GM19023 (cell line): ENCODE measurements around the gene TEX29.

ENCODE experiments used
- ATAC-seq: cut with Tn5 transposase; IDR thresholded peaks from one replicate; pipeline ENCODE4 v1.9.1; 2021; ENCODE audit warnings: mild to moderate bottlenecking, moderate library complexity; ENCODE audit not compliant: unreplicated experiment

Gene TEX29

DNA sequence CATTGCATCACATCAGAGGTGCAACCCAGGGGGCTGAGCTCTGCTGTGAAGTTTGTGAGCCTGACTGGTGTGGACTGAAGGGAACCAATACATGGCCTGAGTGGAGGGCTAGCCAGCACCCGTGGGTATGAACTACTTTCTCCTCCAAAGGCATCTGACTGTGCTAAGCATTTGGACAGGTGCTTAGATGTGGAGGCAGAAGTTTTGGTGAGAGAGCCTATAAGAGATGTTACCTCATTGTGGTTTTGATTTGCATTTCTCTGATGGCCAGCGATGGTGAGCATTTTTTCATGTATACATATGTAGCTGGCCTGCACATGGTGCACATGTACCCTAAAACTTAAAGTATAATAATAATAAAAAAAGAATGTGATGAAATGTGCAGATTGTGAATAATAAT, 46.9 kb downstream of the TEX29 start:
- ATAC-seq, result no peak

DNA sequence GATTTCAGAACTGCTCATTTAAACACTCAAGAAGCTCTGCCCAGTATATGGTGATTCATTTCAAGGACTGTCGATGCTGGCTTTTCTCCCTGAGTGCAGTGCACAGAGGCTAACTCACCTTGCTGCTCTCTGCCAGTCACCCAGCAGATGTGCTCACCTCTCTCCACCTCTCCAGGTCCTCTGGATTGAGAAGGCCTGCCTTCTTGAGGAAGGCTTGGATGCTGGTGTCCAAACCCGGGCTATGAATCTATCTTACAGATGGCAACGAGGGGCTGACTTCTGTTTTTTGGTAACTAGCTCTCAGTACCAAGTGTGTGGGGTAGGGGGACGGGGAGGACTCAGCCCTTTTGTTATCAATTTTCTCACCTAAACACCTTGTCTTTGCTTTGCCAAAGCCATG, 47.6 kb downstream of the TEX29 start:
- ATAC-seq, result no peak

DNA sequence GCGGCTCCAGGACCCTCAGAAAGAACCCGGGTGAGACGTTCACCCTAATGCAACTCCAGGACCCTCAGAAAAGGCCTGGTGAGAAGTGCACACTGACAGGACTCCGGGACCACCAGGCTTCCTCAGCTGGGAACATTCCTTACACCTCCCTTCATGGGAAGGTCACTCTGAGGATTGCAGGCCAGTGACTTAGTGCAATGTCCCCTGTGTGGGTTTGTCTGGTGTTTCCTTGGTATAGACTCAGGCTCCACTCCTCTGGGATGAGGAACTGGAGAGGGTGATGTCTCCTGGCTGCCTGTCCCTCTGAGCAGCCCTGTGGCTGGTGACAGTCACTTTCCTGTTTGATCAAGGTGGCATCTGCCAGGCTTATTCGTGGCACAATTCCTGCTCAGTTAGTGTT, 49.7 kb downstream of the TEX29 start:
- no peak for ATAC-seq

DNA sequence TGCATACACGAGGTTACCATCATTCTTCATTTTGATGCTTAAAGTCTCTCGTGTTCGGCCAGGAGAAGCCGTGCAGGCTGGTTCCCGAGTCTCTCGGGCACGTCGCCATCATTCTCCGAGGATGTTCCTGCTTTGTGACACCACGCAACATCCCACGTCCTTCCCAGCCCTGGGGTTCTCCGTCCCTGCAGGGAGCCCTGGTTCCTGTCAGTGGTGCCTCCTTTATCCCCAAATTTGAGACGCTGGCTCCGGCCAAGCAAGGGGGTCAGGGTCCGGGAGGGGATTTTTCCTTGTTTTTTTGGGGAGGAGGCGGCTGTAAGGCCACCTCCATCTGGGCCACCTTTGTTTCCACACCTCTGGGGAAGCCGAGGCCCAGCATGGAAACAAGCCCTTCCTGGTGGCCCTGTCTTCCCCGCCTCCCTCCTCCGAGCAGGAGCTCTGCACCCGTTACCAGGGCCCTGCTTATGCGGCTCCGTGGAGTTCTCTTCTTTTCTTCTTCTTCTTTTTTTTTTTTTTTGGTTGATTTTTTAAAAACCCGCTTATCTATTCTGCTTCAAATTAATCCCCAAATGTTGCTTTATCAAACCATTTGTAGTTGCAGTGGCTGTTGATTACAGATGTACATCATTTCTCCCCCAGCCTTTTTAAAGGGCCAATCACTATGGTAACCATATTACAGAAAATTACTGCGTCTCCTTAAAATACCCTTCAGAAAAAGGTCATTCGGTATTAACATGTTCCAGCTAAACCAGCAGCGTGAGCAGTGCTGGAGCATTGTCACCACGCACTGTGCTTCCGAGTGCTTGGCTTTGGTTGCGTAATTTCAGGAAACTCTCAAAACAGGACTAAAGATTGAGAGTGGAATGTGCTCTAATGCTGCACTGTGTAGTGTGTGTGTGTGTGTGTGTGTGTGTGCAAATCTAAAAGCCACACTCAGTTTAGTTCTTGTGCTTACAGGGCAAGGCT, 50.4 kb downstream of the TEX29 start:
- ATAC-seq, result no peak

DNA sequence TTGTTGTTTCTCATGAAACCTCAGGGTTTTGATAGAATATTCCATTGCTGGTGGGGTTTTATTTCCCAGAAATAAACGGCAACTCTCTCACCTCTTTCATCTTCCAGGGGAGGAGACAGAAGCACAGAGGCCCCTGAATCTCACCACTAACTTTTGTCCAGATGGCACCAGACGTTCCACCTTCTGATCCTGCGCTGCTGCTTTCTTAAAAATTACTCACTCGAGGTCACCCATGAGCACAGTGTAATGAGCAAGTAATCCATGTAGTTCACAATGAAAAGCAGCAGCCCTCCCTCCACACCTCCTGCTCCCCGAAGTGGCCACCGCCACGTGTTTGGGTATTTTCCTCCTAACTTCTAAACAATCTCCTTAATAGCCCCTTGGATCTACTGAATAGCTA, 51.3 kb downstream of the TEX29 start:
- no peak for ATAC-seq

DNA sequence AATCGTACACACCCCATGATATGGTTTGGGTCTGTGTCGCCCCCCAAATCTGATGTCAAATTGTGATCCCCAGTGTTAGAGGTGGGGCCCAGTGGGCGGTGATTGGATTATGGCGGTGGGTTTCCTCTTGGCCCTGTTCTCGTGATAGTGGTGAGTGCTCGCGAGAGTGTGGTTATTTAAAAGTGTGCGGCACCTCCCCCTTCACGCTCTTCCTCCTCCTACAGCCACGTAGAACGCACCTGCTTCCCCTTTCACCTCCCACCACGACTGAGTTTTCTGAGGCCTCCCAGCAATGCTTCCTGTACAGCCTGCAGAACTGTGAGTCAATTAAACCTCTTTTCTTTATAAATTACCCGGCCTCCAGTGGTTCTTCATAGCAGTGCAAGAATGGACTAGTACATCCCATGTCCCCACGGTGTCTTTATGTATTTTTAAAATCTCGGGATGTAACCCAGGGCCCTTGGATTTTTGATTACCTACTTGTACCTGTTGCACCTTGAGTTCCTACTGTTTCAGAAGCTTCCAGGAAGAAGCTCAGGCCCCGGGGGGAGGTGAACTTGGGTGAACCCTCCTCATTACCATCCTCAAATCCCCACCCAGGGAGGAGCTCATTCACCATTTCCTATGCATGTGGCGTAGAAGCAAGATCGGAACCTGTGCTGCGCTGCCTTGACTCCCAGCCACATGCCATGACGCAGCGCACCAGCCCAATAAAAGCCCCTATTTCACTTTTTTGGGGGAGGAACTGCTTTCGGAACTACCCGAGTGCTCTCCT, 52.4 kb downstream of the TEX29 start:
- no peak for ATAC-seq

DNA sequence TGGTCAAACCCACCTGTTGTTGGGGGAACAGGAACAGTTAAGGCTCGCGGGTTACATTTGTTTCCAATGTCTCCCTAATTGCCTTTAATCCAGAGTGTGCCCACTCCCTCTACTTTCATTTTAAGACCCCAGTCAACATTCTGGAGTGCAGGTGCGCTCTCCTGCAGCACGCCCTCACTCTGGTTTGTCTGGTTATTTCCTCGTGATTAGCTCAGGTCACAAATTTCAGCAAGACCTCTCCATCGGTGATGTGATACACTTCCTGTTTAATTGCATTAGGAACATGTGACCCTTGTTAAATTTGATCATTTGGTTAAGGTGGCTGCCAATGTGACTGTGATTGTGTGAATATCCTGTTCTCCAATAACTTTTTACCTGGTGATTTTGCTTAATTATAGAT, 53.0 kb downstream of the TEX29 start:
- ATAC-seq, result no peak

DNA sequence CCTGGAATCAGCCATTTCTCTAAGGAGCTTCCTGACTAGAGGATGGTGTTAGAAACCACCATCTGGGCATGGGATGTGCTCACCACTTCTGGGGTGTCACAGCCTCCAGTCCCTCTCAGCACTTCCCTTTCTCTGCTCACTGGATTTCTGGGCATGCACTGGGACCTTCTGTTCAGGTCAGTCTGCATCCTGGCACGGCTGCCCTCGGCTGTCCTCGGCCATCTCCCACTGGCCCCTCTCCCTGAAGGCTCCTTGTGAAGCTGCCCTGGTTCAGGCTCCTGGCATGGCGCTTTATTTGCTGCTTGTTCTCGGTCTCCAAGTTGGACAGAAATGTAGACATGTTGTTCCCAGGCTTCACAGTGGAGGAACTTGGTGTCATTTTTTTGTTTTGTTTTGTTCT, 60.0 kb downstream of the TEX29 start:
- no peak for ATAC-seq

DNA sequence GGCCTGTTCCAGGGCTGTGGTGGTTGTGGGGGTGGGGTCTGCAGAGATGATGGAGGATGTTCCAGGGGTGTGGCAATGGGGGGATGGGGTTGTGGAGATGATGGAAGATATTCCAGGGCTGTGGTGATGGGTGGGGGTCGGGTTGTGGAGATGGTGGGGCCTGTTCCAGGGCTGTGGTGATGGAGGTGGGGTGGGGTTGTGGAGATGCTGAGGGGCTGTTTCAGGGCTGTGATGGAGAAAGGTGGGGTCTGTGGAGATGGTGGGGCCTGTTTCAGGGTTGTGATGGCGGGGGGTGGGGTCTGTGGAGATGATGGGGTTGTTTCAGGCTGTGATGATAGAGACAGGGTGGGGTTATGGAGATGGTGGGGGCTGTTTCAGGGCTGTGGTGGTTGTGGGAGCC, 62.0 kb downstream of the TEX29 start:
- ATAC-seq, result no peak

DNA sequence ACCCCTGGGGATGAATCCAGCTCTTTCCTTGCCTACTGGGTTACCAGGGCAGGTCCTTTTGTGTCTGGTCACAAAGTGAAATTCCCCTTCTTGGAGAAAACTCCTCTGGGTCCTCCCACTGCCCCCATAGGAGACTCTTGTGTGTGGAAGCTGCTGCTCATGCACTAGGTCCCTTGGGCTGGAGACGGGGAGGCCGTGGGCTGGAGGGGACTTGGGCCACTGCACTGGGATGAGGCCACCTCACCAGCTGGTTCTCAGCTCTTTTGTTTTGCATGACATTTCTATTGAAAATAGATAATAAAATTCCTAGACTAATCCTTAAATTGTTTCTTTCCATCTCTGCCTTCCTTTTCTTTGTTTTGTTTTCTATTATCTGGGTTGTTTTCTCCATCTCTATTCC, 62.4 kb downstream of the TEX29 start:
- no peak for ATAC-seq

DNA sequence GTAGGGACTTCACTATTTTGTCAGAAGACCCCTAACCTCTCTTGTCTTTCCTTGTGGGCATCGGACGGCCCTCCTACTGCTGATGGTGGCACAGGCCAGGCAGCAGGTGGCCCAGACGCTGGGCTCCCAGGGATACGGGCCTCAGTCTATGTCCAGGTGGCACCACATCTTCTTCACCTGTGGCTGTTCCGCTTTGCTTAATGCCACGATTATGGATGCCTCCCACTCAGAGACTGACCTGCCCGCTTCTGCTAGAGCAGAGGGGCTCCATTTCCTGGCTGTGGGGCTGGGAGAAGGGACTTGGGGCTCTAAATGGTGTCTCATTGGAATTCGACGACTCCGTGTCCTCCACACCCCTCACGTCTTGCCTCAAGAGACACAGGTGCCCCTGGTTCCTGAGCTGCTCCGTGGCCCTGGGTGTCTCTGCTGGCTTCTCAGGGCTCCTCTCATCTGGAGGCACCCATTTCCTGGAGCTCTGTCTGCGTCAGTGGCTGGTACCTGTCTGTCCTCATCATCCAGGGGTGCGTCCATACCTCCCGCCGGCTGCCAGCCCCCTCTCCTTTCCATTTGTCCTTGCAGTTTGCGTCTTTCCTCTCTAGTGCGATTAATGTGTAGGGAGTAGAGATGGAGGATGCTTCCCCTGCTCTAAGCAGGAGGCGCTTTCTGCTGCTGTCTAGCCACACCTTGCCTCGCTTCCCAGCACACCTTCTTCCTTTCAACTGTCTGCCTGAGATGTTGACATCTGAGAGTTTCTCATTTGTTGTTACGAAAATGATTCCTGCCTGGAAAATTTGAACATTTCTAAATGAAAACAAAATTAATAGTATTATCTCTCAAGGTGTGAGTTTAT, 63.4 kb downstream of the TEX29 start:
- no peak for ATAC-seq

DNA sequence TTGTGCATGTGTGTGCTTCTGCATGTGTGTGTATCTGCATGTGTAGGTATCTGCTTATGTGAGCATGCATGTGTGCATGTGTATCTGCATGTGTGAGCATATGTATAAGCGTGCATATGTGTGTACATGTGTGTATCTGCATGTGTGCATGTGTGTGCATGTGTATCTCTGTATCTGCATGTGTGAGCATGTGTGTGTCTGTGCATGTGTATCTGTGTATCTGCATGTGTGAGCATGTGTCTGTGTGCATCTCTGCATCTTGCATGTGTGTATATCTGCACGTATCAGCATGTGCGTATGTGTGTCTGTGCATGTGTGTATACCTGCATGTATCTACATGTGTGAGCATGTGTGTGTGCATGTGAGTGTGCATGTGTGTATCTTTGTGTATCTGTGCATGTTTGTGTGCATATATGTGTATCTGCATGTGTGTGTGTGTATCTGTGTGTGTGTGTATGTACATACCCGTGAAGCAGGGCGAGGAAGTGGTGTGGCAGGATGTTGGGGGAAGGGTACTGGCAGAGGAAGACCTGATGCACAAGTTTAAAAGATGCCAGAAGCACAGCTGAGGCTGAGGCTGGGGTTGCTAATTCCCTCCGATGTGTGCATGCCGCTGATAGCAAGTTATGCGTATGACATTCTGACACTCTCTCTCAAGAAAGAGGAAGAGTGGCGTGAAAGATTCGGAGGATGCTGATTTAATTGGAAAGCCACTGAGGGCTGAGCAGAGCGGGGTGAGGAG, 64.2 kb downstream of the TEX29 start:
- ATAC-seq, result no peak

DNA sequence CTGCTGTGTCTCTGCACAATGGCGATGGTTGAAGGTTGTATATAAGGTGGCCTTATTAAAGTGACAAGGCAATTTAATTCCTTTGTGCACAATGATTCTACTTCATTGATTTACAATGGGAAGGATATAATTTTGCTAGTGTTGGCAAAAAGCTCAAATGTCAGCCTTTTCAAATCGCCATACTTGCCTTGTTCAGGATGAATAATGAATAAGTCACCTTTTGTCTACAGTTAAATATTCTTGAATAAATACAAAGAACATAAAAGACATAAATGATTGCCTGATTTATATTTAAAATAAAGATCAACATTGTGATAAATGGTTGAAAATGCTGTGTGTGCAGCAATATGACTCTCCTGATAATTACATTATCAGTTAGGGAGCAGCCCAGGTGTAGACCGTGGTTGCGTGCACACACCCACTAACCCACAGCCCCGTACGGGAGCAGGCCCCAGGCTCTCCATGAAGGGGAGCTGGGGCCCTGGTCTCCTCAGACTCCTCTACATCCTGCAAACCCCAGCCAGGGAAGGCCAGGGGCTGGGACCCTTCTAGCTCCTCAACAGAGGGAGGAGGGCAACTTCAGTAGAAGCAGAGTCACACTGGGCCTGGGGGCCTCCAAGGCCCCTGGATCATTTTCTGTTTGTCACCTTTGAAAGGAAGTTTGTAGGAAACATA, 64.9 kb downstream of the TEX29 start:
- ATAC-seq, result no peak

DNA sequence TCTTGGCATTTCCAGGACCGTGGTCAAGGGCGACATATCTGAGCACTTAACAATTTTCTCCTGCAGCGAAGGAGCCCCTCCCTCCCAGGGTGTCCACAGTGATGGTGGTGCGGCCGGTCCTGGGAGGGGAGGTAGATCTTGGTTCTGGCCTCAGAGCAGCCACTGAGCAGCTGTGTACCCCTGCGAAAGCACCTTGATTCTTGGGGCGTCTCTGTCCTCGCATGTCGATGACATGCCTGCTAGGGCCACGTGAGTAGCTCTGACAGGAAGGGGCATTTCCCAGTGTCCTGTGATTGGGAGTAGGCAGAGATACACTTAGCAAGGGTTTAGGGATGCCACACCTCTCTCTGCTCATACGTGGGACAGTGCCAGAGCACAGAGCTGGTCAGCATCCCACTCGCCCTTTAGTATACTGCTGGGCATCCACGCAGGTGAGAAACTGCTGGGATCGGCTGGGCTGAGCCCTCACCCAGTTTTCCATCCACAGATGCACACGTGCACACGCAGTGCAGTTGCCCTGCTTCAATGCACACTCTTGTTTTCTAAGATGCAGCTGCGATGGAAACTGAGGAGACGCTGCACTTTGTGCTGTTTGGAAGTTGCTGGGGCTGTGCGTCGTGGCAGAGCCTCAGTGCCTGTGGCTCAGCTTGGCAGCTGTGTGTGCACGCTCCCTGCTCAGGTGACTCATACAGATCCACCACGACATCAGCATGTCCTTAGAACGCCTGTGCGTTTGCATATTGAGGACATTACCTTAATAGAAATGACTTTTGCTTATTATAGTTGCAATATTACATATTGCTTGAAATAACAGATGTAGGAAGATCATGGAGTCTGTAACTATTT, 66.8 kb downstream of the TEX29 start:
- ATAC-seq, result no peak

DNA sequence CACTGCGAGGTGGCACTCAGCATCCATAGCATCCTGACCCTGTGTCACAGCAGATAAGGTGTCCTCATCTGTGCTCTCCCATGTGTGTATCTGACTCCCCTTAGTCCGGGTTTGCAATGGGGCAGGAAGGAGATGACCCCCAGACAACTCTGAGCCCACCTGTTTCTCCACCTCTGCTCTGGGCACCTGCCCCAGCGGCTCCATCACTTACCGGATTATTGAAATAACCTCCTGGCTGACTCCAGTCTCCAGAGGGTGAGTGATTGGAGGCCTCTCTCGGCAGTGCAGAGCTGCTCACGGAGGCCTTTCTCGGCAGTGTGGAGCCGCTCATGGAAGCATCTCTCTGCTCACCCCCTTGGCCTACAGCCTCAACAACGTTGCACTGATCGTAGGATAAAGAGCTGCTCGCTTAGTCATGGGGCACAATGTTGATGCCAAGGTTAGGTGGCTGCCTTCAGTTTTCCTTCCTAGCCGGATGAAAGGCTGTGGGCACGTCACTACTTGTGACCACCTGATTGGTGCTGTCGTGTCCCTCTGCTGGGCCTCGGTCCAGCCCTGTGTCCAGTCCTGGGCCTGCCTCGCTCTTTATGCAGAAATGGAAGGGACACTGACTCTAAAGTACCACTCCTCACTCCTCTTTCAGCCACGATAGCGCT, 67.6 kb downstream of the TEX29 start:
- ATAC-seq, result no peak

DNA sequence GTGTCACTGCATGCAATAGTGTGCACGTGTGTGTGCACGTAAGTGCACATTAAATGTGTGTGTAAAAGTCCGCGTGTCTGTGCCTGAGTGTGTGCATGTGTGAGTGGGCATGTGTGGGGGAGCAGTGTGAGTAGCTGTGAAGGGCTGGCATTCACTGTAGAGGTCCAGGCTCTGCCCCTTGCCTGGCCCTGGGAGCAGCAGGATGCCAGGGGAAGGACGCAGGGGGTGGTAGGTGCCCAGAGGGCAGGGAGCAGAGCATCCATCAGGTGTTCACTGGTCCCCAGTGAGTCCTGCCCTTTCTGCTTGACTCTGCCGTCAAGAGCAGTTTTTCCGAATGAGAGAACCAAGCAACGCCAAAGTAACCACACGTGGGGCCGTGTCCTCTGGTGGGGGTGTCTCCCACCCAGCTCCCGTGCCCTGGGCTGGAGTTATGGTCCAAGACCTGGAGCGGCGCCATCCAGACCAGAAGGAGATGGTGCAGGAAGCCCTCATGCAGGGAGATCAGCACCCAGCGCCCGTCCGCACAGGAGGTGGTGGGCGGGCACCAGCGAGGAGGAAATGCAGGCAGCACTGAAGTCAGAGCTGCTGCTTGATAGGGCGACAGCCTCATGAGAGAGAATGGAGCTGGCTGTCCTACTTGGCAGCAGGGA, 68.5 kb downstream of the TEX29 start:
- no peak for ATAC-seq

DNA sequence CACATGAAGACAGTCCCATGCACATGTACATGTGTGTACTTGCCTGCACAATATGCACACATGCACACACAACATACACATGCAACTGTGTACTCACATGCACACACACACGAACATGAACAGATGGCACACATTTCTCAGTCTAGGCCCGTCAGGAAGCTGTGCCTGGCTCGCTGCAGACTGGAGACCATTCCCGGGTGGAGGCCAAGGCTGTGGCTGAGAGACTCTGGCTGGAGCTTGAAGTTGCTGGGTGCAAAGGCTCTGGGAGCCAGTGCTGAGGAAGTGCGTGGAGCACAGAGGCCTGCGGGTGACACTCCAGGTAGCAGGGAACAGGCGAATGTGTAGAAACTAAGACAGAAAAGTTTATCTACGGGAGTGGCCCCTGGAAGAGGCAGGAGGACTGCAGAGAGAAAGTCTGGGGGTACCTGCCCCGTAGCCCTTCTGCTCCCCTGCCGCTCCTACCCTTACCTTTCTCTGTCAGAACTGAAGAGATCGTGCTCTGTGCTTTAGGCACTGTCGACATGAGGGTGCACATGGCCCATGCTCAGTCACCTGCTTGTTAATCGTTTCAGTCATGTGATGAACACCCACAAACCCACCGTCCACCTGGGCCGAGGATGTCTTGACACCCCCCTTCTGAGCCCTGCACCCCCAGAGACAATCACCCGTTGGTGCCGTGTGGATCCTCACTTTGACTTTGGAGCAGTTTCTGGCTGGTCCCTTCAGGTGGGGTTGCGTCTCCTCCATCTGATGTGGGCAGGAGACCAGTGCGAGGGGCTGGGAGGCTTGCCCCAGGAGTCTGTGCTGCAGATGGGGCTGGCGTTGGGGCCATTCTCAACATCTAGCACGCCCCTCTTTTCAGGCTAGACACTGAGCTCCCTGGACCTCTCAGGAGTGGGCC, 69.4 kb downstream of the TEX29 start:
- ATAC-seq, result no peak
